22Rv1 (cell line): ENCODE measurements around the gene LCE4A.

Source experiments
- CTCF ChIP-seq: fragments of 450-650 bp; IDR thresholded peaks from 2 replicates; pipeline ENCODE4 v1.5.1; 2017; ENCODE audit warnings: mild to moderate bottlenecking
- ZFX ChIP-seq: fragments of 450-650 bp; IDR thresholded peaks from 2 replicates; pipeline ENCODE4 v1.6.1; 2017; ENCODE audit warnings: antibody characterized with exemption, borderline replicate concordance

DNA sequence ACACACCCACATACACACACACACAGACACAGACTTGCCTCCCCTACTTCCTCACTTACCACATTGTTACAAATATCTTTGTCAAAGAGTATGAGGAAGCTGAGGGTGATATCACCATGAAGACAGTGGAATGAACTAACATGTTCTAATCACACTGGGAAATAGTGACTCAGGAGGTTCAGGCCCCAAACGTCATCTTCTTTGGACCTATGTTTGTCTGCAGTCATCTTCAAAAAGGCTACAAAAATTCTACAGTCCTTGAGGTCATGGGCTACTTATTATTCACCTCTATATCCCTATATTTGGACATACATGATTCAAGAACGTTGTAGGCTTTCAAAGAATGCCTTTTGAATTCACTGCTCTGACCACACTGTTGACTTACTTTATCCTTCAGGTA is 34.9 kb upstream of the LCE4A start:
- TF ChIP-seq CTCF (no peak), ZFX (no peak)
